Testis (tissue), 2 donors: ENCODE results near the gene HAAO.

Experiments used
- POLR2A ChIP-seq: fragments of 450-650 bp; IDR thresholded peaks from one replicate; pipeline ENCODE4 v1.6.1; 2017; ENCODE audit warnings: antibody characterized with exemption, mild to moderate bottlenecking, moderate library complexity
- TF ChIP-seq, protein P1 (sequence below), 3 experiments: fragments of 450-650 bp in 2 of 3; fragments of 200-600 bp in 1 of 3; sonication (generic) in 1 of 3; IDR thresholded peaks; one replicate each; pipeline ENCODE4 v1.5.1; 2016 to 2019; ENCODE audit warnings: antibody characterized with exemption in 3 of 3, mild to moderate bottlenecking in 2 of 3, moderate library complexity in 1 of 3

DNA sequence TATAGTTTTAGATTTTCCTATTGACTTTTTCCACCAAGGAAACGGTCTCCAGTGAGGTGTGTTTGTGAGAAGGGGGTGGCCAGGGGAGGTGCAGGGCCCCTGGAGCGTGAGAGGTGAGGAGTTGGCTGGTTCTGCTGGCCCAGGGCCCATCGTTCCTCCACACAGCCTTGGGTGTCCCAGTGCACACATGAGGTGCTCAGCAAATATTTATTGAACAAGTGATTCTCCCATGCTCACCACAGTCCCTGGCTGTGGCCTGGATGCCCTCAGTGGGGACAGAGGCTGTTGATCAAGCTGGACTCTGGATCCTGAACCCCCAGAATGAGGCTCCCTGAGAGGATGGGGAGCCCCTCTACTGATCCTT is 5.0 kb downstream of the HAAO start:
- TF ChIP-seq, protein P1, sequence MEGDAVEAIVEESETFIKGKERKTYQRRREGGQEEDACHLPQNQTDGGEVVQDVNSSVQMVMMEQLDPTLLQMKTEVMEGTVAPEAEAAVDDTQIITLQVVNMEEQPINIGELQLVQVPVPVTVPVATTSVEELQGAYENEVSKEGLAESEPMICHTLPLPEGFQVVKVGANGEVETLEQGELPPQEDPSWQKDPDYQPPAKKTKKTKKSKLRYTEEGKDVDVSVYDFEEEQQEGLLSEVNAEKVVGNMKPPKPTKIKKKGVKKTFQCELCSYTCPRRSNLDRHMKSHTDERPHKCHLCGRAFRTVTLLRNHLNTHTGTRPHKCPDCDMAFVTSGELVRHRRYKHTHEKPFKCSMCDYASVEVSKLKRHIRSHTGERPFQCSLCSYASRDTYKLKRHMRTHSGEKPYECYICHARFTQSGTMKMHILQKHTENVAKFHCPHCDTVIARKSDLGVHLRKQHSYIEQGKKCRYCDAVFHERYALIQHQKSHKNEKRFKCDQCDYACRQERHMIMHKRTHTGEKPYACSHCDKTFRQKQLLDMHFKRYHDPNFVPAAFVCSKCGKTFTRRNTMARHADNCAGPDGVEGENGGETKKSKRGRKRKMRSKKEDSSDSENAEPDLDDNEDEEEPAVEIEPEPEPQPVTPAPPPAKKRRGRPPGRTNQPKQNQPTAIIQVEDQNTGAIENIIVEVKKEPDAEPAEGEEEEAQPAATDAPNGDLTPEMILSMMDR (IDR thresholded peaks at IDR 0.05): no peak
- no peak for TF ChIP-seq POLR2A
